HepG2 (cell line): ENCODE results near the gene RNU7-1. TPM values are rescaled to one million over a fixed set of nuclear protein-coding genes. Genes with fewer than 3 reads are reported as not detected.

ENCODE experiments used
- BRD4 ChIP-seq: sonication (generic); formaldehyde crosslinking; IDR thresholded peaks from 2 replicates; pipeline ENCODE4 v1.4.0; 2020; ENCODE audit warnings: missing genetic modification reagents
- HNF1A ChIP-seq, 2 experiments: sonication (generic) in 1 of 2; formaldehyde crosslinking in 1 of 2; IDR thresholded peaks; 2 replicates each; pipeline versions ENCODE4 v1.4.0 to v1.6.1; 2016 to 2020; ENCODE audit warnings: borderline replicate concordance in 1 of 2, low read depth in 1 of 2, mild to moderate bottlenecking in 1 of 2, missing genetic modification reagents in 1 of 2
- KDM2A ChIP-seq: sonication (generic); formaldehyde crosslinking; IDR thresholded peaks from 2 replicates; pipeline ENCODE4 v1.4.0; 2020; ENCODE audit warnings: low read depth, missing genetic modification reagents, borderline replicate concordance
- LBX2 ChIP-seq: sonication (generic); formaldehyde crosslinking; IDR thresholded peaks from 2 replicates; pipeline ENCODE4 v1.5.0; 2020; ENCODE audit warnings: missing genetic modification reagents, mild to moderate bottlenecking, borderline replicate concordance
- NKX3-1 ChIP-seq: sonication (generic); formaldehyde crosslinking; IDR thresholded peaks from 2 replicates; pipeline ENCODE4 v1.5.0; 2020; ENCODE audit warnings: missing genetic modification reagents
- RARG ChIP-seq: sonication (generic); formaldehyde crosslinking; IDR thresholded peaks from 2 replicates; pipeline ENCODE4 v1.4.0; 2020; ENCODE audit warnings: low read depth, mild to moderate bottlenecking, missing genetic modification reagents
- RBAK ChIP-seq: sonication (generic); formaldehyde crosslinking; IDR thresholded peaks from 2 replicates; pipeline ENCODE4 v1.5.1; 2020; ENCODE audit warnings: mild to moderate bottlenecking, missing genetic modification reagents
- RBM22 ChIP-seq: fragments of 200-400 bp; formaldehyde crosslinking; optimal IDR thresholded peaks from 2 replicates; pipeline ENCODE3; 2017; ENCODE audit warnings: mild to moderate bottlenecking, low read length, moderate library complexity
- SCMH1 ChIP-seq: sonication (generic); formaldehyde crosslinking; IDR thresholded peaks from 2 replicates; pipeline ENCODE4 v1.9.0; 2021; ENCODE audit warnings: missing genetic modification reagents, mild to moderate bottlenecking, borderline replicate concordance
- SIX1 ChIP-seq: sonication (generic); formaldehyde crosslinking; IDR thresholded peaks from 2 replicates; pipeline ENCODE4 v1.4.0; 2020; ENCODE audit warnings: missing genetic modification reagents, borderline replicate concordance
- ZBTB8A ChIP-seq: sonication (generic); formaldehyde crosslinking; IDR thresholded peaks from 2 replicates; pipeline ENCODE4 v1.4.0; 2020; ENCODE audit warnings: mild to moderate bottlenecking, low read depth, missing genetic modification reagents, borderline replicate concordance
- ZKSCAN5 ChIP-seq: sonication (generic); formaldehyde crosslinking; IDR thresholded peaks from 2 replicates; pipeline ENCODE4 v1.5.1; 2020; ENCODE audit warnings: mild to moderate bottlenecking, missing genetic modification reagents
- ZNF557 ChIP-seq: sonication (generic); formaldehyde crosslinking; IDR thresholded peaks from 2 replicates; pipeline ENCODE4 v1.4.0; 2020; ENCODE audit warnings: missing genetic modification reagents
- ZNF614 ChIP-seq: IDR thresholded peaks from 2 replicates; pipeline ENCODE4 v1.6.1; 2018; ENCODE audit warnings: missing biosample characterization, missing genetic modification reagents, inconsistent platforms, borderline replicate concordance
- ZNF629 ChIP-seq: sonication (generic); formaldehyde crosslinking; conservative IDR thresholded peaks from 2 replicates; pipeline ENCODE4 v1.5.0; 2020; ENCODE audit warnings: missing genetic modification reagents
- ZNF687 ChIP-seq: sonication (generic); formaldehyde crosslinking; IDR thresholded peaks from 2 replicates; pipeline ENCODE4 v1.5.1; 2020; ENCODE audit warnings: mild to moderate bottlenecking, missing genetic modification reagents, moderate library complexity
- polyA plus RNA-seq, 8 experiments: library from polyadenylated mRNA; depleted of rRNA in 3 of 8; stranded (reverse) in 7 of 8; unstranded in 1 of 8; fragments of >200 nt; fragmentation: Illumina TruSeq in 4 of 8; extraction: Trizol in 4 of 8; gene quantifications; 2 replicates each; pipeline versions ENCODE4 v1.2.1 to v1.2.3, GENCODE V29; 2011 to 2016; ENCODE audit warnings: low read depth in 4 of 8, missing spikeins in 1 of 8, mixed read lengths in 1 of 8; ENCODE audit not compliant: insufficient read depth in 1 of 8
- total RNA-seq, 5 experiments: library from RNA; depleted of rRNA; stranded (reverse); fragments of >200 nt; fragmentation: Illumina TruSeq; extraction: Trizol; gene quantifications; 2 replicates each; pipeline ENCODE4 v1.2.3, GENCODE V29; 2016; ENCODE audit warnings: low read depth in 1 of 5

RNU7-1 gene
- total and polyA plus RNA-seq, 2 of the 13 experiments (the other 11 are each of a cell fraction or from before 2014, with no cell fraction given), result not detected

- TF ChIP-seq ZNF687 (CRISPR knock-in tag) (peak; percentile 96), NKX3-1 (CRISPR knock-in tag) (no peak), ZBTB8A (no peak), ZNF614 (peak; percentile 91; the same call in 1 of the 2 replicates), SIX1 (CRISPR knock-in tag) (no peak), ZKSCAN5 (CRISPR knock-in tag) (no peak), ZNF557 (CRISPR knock-in tag) (no peak), ZNF629 (peak; percentile 42; the same call in 1 of the 2 replicates), RBM22 (peak; percentile 94), LBX2 (no peak), RARG (CRISPR knock-in tag) (no peak), SCMH1 (CRISPR knock-in tag) (no peak), KDM2A (CRISPR knock-in tag) (peak; percentile 100), HNF1A (IDR thresholded peaks at IDR 0.05; ENCODE audit: low read depth) (no peak; the same call in 1 of the 2 replicates), HNF1A (CRISPR knock-in tag; IDR thresholded peaks at IDR 0.05; ENCODE audit: borderline replicate concordance) (peak; percentile 53; the same call in 1 of the 2 replicates), BRD4 (CRISPR knock-in tag) (peak; percentile 72; the same call in 1 of the 2 replicates), RBAK (CRISPR knock-in tag) (no peak)
These were observed 5.9 kb upstream of the RNU7-1 start (continued) for GRCh38 chr12:6937481-6938352.
